HG02571 (cell line): ENCODE results near the gene IPO5.

Experiments
- ATAC-seq: cut with Tn5 transposase; IDR thresholded peaks from one replicate; pipeline ENCODE4 v1.9.1; 2021; ENCODE audit warnings: mild to moderate bottlenecking, moderate library complexity; ENCODE audit not compliant: unreplicated experiment

The IPO5 gene

DNA sequence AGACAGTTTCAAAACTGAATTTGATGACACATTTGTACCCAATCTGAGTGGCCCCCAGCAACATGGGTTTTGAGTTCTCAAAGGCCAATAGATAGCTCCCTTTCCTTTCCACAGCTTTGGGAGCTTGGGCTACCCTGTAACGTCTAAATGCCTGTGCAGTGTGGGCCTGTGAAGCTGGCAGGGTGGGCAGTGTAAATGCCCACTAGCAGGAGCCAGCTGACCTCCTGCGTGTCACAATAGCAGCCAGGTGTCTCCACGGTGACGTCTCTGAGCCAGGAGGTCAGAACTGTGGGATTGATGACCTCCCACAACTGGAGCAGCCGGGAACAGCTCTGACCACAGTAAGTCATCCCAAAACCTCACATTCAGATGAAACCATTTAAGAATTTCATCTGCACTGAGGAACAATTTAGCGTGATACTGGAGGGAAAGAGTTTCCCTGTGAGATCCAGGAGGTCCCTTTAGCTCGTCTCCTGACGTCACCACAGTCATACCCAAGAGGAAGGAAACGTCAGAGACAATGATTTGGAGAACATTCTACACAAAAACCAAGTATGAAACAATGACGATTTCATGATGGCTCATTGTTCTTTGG, at the start of gene IPO5:
TSS of gene IPO5 (plus strand) at position 300 of the 595 bp plus-strand sequence. CDS start 23,022 bp downstream, outside the sequence.
- ATAC-seq: no peak

DNA sequence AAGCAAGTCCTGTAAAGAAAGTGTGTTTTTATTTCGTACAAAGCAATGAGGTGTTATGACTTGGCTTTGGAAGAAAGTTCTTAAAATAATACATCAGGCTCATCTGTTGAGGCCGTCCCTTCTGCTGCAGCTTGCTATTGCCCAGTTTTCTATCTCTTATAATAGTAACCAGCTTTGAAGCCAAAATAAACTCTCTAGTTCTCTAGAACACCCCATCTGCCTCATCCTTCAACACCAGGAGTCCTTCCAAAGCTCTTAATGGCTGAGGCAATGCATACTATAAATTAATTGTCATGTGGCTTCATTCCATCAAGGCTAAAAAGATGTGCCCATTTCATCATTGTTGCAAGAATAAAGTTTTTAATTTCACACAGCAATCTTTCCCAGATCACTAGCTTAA, 49.4 kb upstream of the IPO5 start:
- ATAC-seq: no peak

DNA sequence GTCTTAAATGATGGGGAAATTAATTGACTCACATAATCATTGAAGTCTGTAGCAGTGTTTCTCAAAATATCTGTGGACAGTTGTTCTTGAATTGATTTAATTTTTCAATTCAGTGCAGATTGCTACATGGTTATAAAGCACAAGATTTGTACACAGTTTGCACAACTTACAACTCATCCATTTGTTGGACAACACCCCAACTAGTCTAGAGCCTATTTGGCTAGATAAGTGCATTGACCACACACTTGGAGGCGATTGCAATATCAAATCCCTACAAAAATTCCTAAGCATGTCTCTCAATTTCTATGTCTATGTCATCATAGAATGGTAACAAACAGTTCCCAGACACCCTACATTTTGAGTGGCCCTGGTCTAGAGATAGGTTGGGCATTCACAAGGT, 48.0 kb upstream of the IPO5 start:
- ATAC-seq: no peak

- ATAC-seq: peak; percentile 51
Measured at GRCh38 chr13:97911311-97912138, 42.0 kb upstream of the IPO5 start.

- ATAC-seq: no peak
Measured at GRCh38 chr13:97912139-97912535, 41.3 kb upstream of the IPO5 start.

GRCh38 chr13:97913206-97913605, 40.3 kb upstream of the IPO5 start:
- ATAC-seq: no peak

DNA sequence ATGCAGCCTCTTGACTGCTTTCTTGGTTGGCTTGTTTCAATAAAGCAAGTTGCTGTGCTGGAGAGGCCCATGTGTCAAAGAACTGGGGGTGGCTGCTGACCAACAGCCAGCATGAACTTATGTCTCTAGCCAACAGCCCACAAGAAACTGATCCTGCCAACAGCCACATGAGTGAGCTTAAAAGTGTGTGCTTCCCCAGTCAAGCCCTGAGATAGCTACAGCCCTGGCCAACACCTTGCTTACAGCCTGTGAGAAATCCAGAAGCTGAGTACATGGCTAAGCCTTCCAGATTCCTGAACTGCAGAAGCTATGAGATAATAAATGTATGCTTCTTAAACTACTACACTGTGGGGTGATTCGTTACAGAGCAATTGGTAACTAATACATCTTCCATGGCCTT, 38.9 kb upstream of the IPO5 start:
- no peak for ATAC-seq

GRCh38 chr13:97921176-97921816, 32.2 kb upstream of the IPO5 start:
- ATAC-seq: no peak

GRCh38 chr13:97928301-97928700, 25.2 kb upstream of the IPO5 start:
- no peak for ATAC-seq

- ATAC-seq: no peak
Measured at GRCh38 chr13:97932036-97932435, 21.4 kb upstream of the IPO5 start.

DNA sequence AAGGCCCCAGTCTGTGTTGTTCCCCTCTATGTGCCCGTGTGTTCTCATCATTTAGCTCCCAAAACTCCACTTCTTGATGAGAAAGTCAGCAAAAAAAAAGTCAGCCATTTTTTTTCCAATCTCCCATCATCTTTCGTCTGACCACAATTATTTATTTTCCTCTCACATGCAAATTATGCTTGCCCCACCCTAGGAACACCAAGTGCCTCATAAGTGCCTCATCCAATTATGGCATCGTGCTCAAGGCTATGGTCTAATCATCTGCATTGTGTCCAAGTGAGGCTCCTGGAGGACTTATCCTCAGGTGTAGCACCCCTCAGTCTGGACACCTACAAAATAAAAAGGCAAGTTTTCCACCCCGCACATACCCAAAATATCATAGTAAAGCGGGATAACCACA, 20.8 kb upstream of the IPO5 start:
- ATAC-seq: no peak

DNA sequence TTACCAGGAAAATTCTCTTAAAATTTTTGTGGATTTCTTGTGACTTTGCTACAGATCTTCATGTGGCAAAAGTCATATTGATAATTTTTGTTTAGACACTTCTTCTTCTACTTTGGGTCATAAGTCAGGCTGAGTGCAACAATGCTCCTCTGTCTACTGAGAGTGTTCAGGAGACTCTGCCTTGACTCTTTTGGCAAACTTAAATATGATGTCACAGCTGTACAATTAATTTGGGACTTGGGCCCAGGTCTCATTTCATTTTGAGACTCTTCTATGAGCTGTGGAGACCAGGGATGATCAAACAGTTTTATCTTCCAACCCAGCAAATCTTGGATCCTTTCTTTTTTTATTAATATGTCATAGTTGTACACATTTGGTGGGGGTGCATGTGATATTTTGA, 19.7 kb upstream of the IPO5 start:
- no peak for ATAC-seq

GRCh38 chr13:97934590-97934989, 18.9 kb upstream of the IPO5 start:
- ATAC-seq: no peak

GRCh38 chr13:97935071-97935470, 18.4 kb upstream of the IPO5 start:
- no peak for ATAC-seq

- no peak for ATAC-seq
Measured at GRCh38 chr13:97936036-97936435, 17.4 kb upstream of the IPO5 start.

- ATAC-seq: no peak
Measured at GRCh38 chr13:97938706-97939475, 14.6 kb upstream of the IPO5 start.

DNA sequence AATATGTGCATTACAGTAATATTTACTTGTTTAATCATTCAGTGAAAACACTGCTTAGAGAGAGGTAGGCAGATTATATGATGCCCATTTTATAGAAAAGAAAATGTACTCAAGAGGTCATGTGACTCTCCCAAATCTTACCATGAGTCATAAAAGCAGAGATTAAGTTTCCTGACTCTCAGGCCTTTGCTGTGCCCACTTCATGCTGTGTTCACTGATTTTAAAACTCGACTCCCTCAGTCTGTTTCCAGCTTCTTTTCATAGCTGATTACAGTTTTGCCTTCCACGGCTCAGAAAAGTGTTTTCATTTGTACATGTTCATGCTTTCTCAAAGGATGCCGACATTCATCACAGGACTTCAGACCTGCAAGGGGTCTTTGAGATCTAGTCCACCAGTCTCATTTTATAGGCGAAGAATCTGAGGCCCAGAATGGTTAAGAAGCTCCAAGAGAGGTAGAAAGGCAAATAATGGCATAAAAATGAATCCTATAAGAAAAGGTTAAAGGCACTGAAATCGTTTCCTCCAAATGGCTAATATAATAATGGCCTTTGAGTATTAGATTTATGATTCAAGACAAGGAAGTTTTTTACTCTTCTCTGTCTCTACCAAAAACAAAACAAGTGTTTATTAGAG, 9.0 kb upstream of the IPO5 start:
- ATAC-seq: no peak

GRCh38 chr13:97945342-97945741, 8.1 kb upstream of the IPO5 start:
- no peak for ATAC-seq

DNA sequence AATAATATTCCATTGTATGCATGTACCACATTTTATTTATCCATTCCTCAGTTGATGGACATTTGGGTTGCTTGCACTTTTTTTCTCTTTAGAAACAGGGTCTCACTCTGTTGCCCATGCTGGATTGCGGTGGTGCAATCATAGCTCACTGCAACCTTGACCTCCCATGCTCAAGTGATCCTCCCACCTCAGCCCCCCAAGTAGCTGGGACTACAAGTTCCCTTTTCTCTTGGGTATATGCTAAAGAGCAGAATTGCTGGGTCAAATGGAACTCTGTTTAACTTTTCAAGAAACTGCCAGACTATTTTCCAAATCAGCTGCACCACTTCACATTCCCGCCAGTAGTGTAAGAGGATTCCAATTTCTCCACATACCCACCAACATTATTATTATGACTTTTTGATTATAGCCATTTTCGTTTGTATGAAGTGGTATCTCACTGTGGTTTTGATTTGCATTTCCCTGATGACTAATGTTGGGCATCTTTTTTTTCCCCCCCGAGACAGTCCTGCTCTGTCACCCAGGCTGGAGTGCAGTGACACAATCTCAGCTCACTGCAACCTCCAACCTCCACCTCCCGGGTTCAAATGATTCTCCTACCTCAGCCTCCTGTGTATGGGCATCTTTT, 7.6 kb upstream of the IPO5 start:
- ATAC-seq: no peak

DNA sequence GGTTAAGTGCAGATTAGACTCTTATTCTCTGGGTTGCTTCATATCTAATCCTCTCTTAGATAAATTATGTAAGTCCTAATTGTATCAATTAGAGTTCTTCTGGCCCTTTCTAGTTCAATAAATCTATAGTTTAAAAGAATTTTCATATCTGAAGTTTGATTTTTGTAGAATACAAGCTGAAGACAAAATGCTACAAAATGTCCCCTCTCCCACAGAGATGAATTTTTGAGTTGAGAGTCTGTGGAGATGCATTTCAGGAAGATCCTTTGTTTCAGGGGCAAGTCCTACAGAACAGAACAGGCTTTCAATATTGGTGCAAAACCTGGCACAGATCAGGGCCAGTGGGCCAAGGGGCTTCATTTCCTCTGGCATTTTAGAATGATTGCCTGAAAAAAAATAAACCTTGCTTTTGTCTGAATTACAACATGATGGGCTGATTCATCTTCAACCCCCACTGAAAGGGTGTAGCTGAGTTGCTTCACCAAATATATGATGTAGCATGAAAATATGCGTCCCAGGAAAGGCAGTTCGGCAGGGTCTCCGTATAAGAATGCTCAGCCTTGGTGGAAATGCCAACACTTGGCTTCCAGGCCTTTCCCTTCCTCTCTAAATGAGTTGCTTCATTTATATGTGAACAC, 6.4 kb upstream of the IPO5 start:
- ATAC-seq: no peak
